ENCODE results near the gene EFCAB8. TPM values are rescaled to one million over a fixed set of nuclear protein-coding genes. Genes with fewer than 3 reads are reported as not detected.
A peak's percentile ranks its signal among the peaks of the same experiment; 100 is the strongest.
"Not testable (repeated sequence)": the region's sequence is repeated elsewhere in the genome, so short reads cannot be mapped to it uniquely, and the experiment has no call there.

The EFCAB8 gene
- total RNA-seq, 1 donor from 2014 or later, result 0.32 TPM

DNA sequence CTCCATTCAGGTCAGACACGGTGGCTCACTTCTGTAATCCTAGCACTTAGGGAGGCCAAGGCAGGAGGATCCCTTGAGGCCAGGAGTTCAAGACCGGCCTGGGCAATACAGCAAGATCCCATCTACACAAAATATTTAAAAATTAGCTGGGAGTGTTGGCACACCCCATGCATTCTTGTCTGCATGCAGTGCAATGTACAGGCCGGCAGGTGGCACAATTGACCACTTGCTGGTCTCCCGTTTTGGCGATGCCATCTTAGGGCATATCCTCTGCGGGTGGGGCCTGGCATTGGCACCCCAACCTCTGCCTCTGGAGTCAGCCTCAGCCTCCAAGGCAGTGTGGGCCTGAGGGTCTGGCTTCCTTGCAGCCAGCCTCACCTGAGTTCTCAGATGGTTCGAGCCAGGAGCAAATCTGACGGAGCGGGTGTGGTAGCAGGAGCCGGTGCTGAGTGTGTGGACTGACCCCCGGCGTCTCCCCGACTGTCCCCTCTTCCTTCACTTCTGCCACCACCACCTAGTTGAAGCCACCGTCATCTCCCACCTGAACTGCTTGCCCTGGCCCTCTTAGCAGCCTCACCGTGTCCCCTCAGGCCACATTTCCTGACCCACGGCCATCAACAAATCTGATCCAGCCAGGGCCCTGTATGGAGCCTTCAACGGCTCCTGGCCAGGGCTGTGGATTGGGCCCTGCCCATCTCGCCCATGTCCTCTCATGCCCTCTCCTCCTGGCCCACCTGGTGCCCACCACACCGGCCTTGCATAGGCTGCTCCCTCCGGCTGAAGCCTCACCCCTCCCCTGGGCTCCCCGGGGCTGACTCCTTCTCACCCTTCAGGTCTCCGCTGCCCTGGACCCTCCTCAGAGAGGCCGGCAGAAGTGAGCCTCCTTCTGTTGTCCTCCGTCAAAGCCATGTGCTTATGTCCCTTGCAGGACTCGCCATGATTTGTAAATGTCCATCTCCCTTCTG lies 44.0 kb downstream of the EFCAB8 start:
- Mint-ChIP-seq H3K36me3 (ENCODE audit: low read depth) (peaks cover 1% of the 10 kb centered on the region), H3K4me3 (ENCODE audit: unreplicated experiment) (no peak overlapping the region), H3K9me3 (ENCODE audit: low read depth) (no peaks in the 10 kb centered on the region), H3K27ac (ENCODE audit: unreplicated experiment) (no peak overlapping the region), H3K27me3 (ENCODE audit: low read depth) (no peaks in the 10 kb centered on the region), H3K4me1 (ENCODE audit: low read depth) (peaks cover 4% of the 10 kb centered on the region)
- no peak for DNase-seq (ENCODE audit: low spot score)
- TF ChIP-seq, protein P1, sequence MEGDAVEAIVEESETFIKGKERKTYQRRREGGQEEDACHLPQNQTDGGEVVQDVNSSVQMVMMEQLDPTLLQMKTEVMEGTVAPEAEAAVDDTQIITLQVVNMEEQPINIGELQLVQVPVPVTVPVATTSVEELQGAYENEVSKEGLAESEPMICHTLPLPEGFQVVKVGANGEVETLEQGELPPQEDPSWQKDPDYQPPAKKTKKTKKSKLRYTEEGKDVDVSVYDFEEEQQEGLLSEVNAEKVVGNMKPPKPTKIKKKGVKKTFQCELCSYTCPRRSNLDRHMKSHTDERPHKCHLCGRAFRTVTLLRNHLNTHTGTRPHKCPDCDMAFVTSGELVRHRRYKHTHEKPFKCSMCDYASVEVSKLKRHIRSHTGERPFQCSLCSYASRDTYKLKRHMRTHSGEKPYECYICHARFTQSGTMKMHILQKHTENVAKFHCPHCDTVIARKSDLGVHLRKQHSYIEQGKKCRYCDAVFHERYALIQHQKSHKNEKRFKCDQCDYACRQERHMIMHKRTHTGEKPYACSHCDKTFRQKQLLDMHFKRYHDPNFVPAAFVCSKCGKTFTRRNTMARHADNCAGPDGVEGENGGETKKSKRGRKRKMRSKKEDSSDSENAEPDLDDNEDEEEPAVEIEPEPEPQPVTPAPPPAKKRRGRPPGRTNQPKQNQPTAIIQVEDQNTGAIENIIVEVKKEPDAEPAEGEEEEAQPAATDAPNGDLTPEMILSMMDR (IDR thresholded peaks at IDR 0.05), result peak; percentile 99

DNA sequence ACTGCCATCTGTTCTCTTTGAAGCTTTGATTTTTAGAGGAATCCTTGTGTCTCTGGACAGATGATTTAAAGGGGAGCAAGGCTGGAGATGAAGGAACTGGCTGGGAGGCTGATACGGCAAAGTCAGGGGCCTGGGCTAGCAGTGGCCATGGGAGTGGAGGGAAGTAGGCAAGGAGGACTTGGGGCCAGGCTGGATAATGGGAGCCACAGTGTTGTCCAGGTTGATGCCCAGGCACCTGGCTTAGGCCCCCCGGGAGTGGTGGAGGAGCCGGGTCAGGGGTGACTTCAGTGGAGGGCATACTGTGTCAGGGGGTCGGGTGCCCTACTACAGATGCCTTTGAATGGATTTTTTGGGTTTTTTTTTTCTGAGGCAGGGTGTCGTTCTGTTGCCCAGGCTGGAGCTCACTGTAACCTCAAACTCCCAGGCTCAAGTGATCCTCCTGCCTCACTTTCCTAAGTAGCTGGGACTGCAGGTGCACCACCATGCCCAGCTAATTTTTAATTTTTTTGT lies 45.0 kb downstream of the EFCAB8 start:
- TF ChIP-seq, protein P1 (IDR thresholded peaks at IDR 0.05), result no peak
- H3K36me3 Mint-ChIP-seq (ENCODE audit: low read depth), result peaks cover 1% of the 10 kb centered on the region
- peaks cover 2% of the 10 kb centered on the region for H3K4me1 Mint-ChIP-seq (ENCODE audit: low read depth)
- DNase-seq (ENCODE audit: low spot score), result no peak
- no peaks in the 10 kb centered on the region for H3K27me3 Mint-ChIP-seq (ENCODE audit: low read depth)
- H3K4me3 Mint-ChIP-seq (ENCODE audit: unreplicated experiment), result no peak overlapping the region
- no peaks in the 10 kb centered on the region for H3K9me3 Mint-ChIP-seq (ENCODE audit: low read depth)
- H3K27ac Mint-ChIP-seq (ENCODE audit: unreplicated experiment), result no peak overlapping the region

DNA sequence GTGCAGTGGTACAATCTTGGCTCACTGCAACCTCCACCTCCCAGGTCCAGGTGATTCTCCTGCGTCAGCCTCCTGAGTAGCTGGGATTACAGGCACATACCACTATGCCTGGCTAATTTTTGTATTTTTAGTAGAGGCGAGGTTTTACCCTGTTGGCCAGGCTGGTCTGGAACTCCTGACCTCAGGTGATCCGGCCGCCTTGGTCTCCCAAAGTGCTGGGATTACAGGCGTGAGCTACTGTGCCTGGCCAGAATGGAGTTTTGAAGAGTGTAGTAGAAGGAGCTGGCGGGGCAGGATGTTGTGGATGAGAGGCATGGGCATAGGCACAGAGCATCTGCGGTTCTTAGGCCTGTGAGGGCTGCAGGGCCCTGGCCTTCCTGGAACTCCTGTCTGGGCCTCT lies 46.0 kb downstream of the EFCAB8 start:
- not testable (repeated sequence) for H3K9me3 Mint-ChIP-seq (ENCODE audit: low read depth); DNase-seq (ENCODE audit: low spot score); H3K4me3 Mint-ChIP-seq (ENCODE audit: unreplicated experiment); H3K27me3 Mint-ChIP-seq (ENCODE audit: low read depth); H3K4me1 Mint-ChIP-seq (ENCODE audit: low read depth); H3K36me3 Mint-ChIP-seq (ENCODE audit: low read depth); H3K27ac Mint-ChIP-seq (ENCODE audit: unreplicated experiment)

DNA sequence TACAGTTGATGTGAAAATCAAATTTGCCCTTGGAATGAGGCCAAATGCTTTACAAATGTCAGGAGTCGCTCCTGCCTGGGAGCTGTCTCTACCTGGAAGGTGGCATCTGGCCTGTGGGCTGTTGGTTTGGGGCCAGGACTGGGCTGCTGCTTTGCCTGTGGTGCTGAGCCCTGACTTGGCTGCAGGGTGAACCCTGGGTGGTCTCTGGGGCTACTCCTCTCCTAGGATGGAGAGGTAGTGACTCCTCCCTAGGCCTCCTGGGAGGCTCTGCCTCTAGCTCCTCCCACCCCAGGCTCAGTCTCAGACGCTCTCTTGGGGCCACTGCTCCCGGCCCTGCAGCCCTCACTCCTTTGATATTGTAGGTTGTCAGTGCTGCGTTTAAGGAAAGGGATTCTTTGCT lies 47.5 kb downstream of the EFCAB8 start:
- Mint-ChIP-seq H3K36me3 (ENCODE audit: low read depth) (peaks cover 3% of the 10 kb centered on the region), H3K4me1 (ENCODE audit: low read depth) (peaks cover 3% of the 10 kb centered on the region), H3K4me3 (ENCODE audit: unreplicated experiment) (no peak overlapping the region), H3K9me3 (ENCODE audit: low read depth) (no peaks in the 10 kb centered on the region), H3K27ac (ENCODE audit: unreplicated experiment) (no peak overlapping the region), H3K27me3 (ENCODE audit: low read depth) (no peaks in the 10 kb centered on the region)
- no peak for DNase-seq (ENCODE audit: low spot score)
- TF ChIP-seq, protein P1 (IDR thresholded peaks at IDR 0.05), result no peak

DNA sequence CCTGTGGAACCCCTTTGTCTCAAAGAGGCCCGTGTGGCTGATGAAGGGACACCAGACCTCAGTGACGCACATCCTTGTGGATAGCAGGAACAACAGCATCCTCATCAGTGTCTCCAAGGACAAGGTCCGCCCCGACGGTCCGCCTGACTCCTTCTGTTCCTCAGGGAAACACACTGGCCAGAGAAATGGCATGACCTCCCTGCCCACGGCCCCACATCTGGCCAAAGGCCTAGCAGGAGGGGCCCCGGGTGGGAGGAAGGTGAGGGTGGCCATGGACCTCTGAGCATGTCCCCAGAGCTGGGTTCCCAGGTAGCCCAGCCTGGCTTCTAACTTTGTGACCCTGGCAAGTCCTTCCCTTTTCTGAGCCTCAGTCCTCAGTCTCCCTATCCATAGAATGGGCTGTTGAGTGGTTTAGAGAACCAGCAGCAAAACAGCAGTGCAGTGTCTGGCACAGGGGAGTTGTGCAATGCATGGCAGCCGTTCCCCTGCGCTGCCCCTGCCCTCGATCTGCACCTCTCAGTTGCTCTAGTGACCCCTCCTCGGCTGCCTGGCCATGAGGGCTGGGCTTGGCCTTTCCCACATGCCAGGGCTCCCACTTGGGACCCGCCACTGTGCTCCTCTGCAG lies 48.3 kb downstream of the EFCAB8 start:
- Mint-ChIP-seq H3K4me1 (ENCODE audit: low read depth) (peaks cover 3% of the 10 kb centered on the region), H3K4me3 (ENCODE audit: unreplicated experiment) (no peak overlapping the region), H3K36me3 (ENCODE audit: low read depth) (peaks cover 3% of the 10 kb centered on the region), H3K9me3 (ENCODE audit: low read depth) (no peaks in the 10 kb centered on the region), H3K27me3 (ENCODE audit: low read depth) (no peaks in the 10 kb centered on the region), H3K27ac (ENCODE audit: unreplicated experiment) (no peak overlapping the region)
- TF ChIP-seq, protein P1 (IDR thresholded peaks at IDR 0.05), result no peak
- DNase-seq (ENCODE audit: low spot score), result no peak
